Renal cortical epithelial cell (primary cell): ENCODE data around the gene RRP8. TPM values are rescaled to one million over a fixed set of nuclear protein-coding genes. Genes with fewer than 3 reads are reported as not detected.

Experiments
- total RNA-seq: library from RNA; depleted of rRNA; stranded (reverse); fragments of >200 nt; gene quantifications from 2 replicates; pipeline ENCODE4 v1.2.3, GENCODE V29; 2014

The RRP8 gene
- total RNA-seq, 1 donor from 2014 or later, result 22.6 TPM

Other genes with a start within 250 kb of the RRP8 start
- 8.0 and 38.8 TPM in 2 replicates for gene SMPD1, start 213.1 kb downstream of the RRP8 start, total RNA-seq
- gene APBB1, start 184.5 kb downstream of the RRP8 start, total RNA-seq, result 16.7 and 50.4 TPM in 2 replicates
- 0.20 TPM in 1 of 2 replicates, not detected in the other for gene HPX, start 162.6 kb downstream of the RRP8 start, total RNA-seq
- gene TRIM3, start 129.7 kb downstream of the RRP8 start, total RNA-seq, result 5.6 and 16.5 TPM in 2 replicates
- gene ARFIP2, start 122.3 kb downstream of the RRP8 start, total RNA-seq, result 64.5 and 78.0 TPM in 2 replicates
- gene TIMM10B, start 122.1 kb downstream of the RRP8 start, total RNA-seq, result 34.7 and 38.7 TPM in 2 replicates
- 0.69 and 2.5 TPM in 2 replicates for gene DNHD1, start 106.3 kb downstream of the RRP8 start, total RNA-seq
- 133 and 183 TPM in 2 replicates for gene ILK, start 158 bp upstream of the RRP8 start, total RNA-seq
- gene TAF10, start 8.6 kb upstream of the RRP8 start, total RNA-seq, result 36.1 and 36.9 TPM in 2 replicates
- 16.1 and 107 TPM in 2 replicates for gene TPP1, start 15.8 kb upstream of the RRP8 start, total RNA-seq
- under 0.01 and 1.3 TPM in 2 replicates for gene DCHS1, start 52.2 kb upstream of the RRP8 start, total RNA-seq
- 27.2 and 49.8 TPM in 2 replicates for gene MRPL17, start 79.7 kb upstream of the RRP8 start, total RNA-seq
- 0.25 and 0.35 TPM in 2 replicates for gene OR2AG2, start 168.4 kb upstream of the RRP8 start, total RNA-seq
- gene OR2AG1, start 179.4 kb upstream of the RRP8 start, total RNA-seq, result not detected in 2 replicates
- 0.50 TPM in 1 of 2 replicates, not detected in the other for gene OR6A2, start 196.1 kb upstream of the RRP8 start, total RNA-seq
- not detected in 2 replicates for gene OR10A5, start 242.1 kb upstream of the RRP8 start, total RNA-seq